HepG2 (cell line): Measurements from ENCODE around the gene BOLL. TPM values are rescaled to one million over a fixed set of nuclear protein-coding genes. Genes with fewer than 3 reads are reported as not detected.

Experiments used
- ARID4A ChIP-seq: sonication (generic); formaldehyde crosslinking; IDR thresholded peaks from 2 replicates; pipeline ENCODE4 v1.5.0; 2020; ENCODE audit warnings: mild to moderate bottlenecking, missing genetic modification reagents, borderline replicate concordance
- BCL6 ChIP-seq: IDR thresholded peaks from 2 replicates; pipeline ENCODE4 v1.6.1; 2016; ENCODE audit warnings: missing genetic modification reagents, missing compliant biosample characterization
- BRF2 ChIP-seq: sonication (generic); formaldehyde crosslinking; IDR thresholded peaks from 2 replicates; pipeline ENCODE4 v1.8.1; 2022; ENCODE audit warnings: mild to moderate bottlenecking, missing genetic modification reagents
- FOXJ3 ChIP-seq: sonication (generic); formaldehyde crosslinking; IDR thresholded peaks from 2 replicates; pipeline ENCODE4 v1.4.0; 2020; ENCODE audit warnings: missing genetic modification reagents, mild to moderate bottlenecking, borderline replicate concordance
- JUNB ChIP-seq: sonication (generic); formaldehyde crosslinking; IDR thresholded peaks from 2 replicates; pipeline ENCODE4 v1.8.0; 2022; ENCODE audit warnings: missing genetic modification reagents, mild to moderate bottlenecking, borderline replicate concordance
- MED1 ChIP-seq: sonication (generic); formaldehyde crosslinking; IDR thresholded peaks from 2 replicates; pipeline ENCODE4 v1.4.0; 2020; ENCODE audit warnings: missing genetic modification reagents
- NONO ChIP-seq, 2 experiments: fragments of 450-650 bp in 1 of 2; sonication (generic) in 1 of 2; formaldehyde crosslinking in 1 of 2; IDR thresholded peaks in 1 of 2; conservative IDR thresholded peaks in 1 of 2; 2 replicates each; pipeline versions ENCODE4 v1.6.1 to v1.8.0; 2017 to 2022; ENCODE audit warnings: mild to moderate bottlenecking in 1 of 2, missing genetic modification reagents in 1 of 2, moderate library complexity in 1 of 2
- RFX3 ChIP-seq: IDR thresholded peaks from 2 replicates; pipeline ENCODE4 v1.6.1; 2016; ENCODE audit warnings: missing biosample characterization, missing genetic modification reagents
- ZNF142 ChIP-seq: sonication (generic); formaldehyde crosslinking; IDR thresholded peaks from 2 replicates; pipeline ENCODE4 v1.4.0; 2020; ENCODE audit warnings: missing genetic modification reagents
- ZNF224 ChIP-seq: sonication (generic); formaldehyde crosslinking; IDR thresholded peaks from 2 replicates; pipeline ENCODE4 v1.5.0; 2020; ENCODE audit warnings: mild to moderate bottlenecking, missing genetic modification reagents
- ZNF333 ChIP-seq: sonication (generic); formaldehyde crosslinking; IDR thresholded peaks from 2 replicates; pipeline ENCODE4 v1.4.0; 2020; ENCODE audit warnings: mild to moderate bottlenecking, missing genetic modification reagents, borderline replicate concordance
- ZNF337 ChIP-seq: sonication (generic); formaldehyde crosslinking; IDR thresholded peaks from 2 replicates; pipeline ENCODE4 v1.5.1; 2020; ENCODE audit warnings: missing genetic modification reagents, low read depth, mild to moderate bottlenecking, borderline replicate concordance
- ZNF556 ChIP-seq: sonication (generic); formaldehyde crosslinking; IDR thresholded peaks from 2 replicates; pipeline ENCODE4 v1.4.0; 2020; ENCODE audit warnings: mild to moderate bottlenecking, missing genetic modification reagents, borderline replicate concordance
- ZNF850 ChIP-seq: sonication (generic); formaldehyde crosslinking; conservative IDR thresholded peaks from 2 replicates; pipeline ENCODE4 v1.9.0; 2021; ENCODE audit warnings: mild to moderate bottlenecking, missing genetic modification reagents
- polyA plus RNA-seq, 8 experiments: library from polyadenylated mRNA; depleted of rRNA in 3 of 8; stranded (reverse) in 7 of 8; unstranded in 1 of 8; fragments of >200 nt; fragmentation: Illumina TruSeq in 4 of 8; extraction: Trizol in 4 of 8; gene quantifications; 2 replicates each; pipeline versions ENCODE4 v1.2.1 to v1.2.3, GENCODE V29; 2011 to 2016; ENCODE audit warnings: low read depth in 4 of 8, missing spikeins in 1 of 8, mixed read lengths in 1 of 8; ENCODE audit not compliant: insufficient read depth in 1 of 8
- total RNA-seq, 5 experiments: library from RNA; depleted of rRNA; stranded (reverse); fragments of >200 nt; fragmentation: Illumina TruSeq; extraction: Trizol; gene quantifications; 2 replicates each; pipeline ENCODE4 v1.2.3, GENCODE V29; 2016; ENCODE audit warnings: low read depth in 1 of 5
- TF ChIP-seq, protein P1 (sequence below): sonication (generic); formaldehyde crosslinking; IDR thresholded peaks from 2 replicates; pipeline ENCODE4 v1.4.0; 2020; ENCODE audit warnings: missing genetic modification reagents

BOLL gene
- total and polyA plus RNA-seq, 2 of the 13 experiments (the other 11 are each of a cell fraction or from before 2014, with no cell fraction given) = not detected

- TF ChIP-seq ZNF142 (CRISPR knock-in tag) (0 out of 2 replicates have a peak, but pooled peaks have one; percentile 46), ZNF337 (CRISPR knock-in tag) (no peak), ZNF333 (0 out of 2 replicates have a peak, but pooled peaks have one; percentile 29), MED1 (CRISPR knock-in tag) (0 out of 2 replicates have a peak, but pooled peaks have one; percentile 26), JUNB (CRISPR knock-in tag) (no peak), BRF2 (CRISPR knock-in tag) (no peak), BCL6 (CRISPR knock-in tag) (no peak), ZNF850 (CRISPR knock-in tag) (no peak), ZNF556 (CRISPR knock-in tag) (0 out of 2 replicates have a peak, but pooled peaks have one; percentile 29), NONO (IDR thresholded peaks at IDR 0.05) (no peak), NONO (CRISPR knock-in tag; conservative IDR thresholded peaks at IDR 0.05) (no peak), ZNF224 (CRISPR knock-in tag) (no peak), ARID4A (CRISPR knock-in tag) (no peak), RFX3 (no peak), FOXJ3 (CRISPR knock-in tag) (no peak)
- TF ChIP-seq, protein P1, sequence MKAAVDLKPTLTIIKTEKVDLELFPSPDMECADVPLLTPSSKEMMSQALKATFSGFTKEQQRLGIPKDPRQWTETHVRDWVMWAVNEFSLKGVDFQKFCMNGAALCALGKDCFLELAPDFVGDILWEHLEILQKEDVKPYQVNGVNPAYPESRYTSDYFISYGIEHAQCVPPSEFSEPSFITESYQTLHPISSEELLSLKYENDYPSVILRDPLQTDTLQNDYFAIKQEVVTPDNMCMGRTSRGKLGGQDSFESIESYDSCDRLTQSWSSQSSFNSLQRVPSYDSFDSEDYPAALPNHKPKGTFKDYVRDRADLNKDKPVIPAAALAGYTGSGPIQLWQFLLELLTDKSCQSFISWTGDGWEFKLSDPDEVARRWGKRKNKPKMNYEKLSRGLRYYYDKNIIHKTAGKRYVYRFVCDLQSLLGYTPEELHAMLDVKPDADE = no peak
These were observed 78.9 kb downstream of the BOLL start (continued) for GRCh38 chr2:197705912-197706838.
